Activated CD4-positive, alpha-beta T cell treated with anti-CD3 and anti-CD28 coated beads, Interleukin-2, amount 50 U/mL, for 48 hours (primary cell): ENCODE measurements around the gene IFIH1.

Experiments used
- DNase-seq, 2 experiments: peaks; one replicate each; pipeline ENCODE4 v3.0.0-alpha.2; 2020

The IFIH1 gene

GRCh38 chr2:162256591-162256991, 61.9 kb downstream of the IFIH1 start:
- DNase-seq = no peak

GRCh38 chr2:162254236-162254871, 64.1 kb downstream of the IFIH1 start:
- DNase-seq = no peak

- no peak for DNase-seq
Observed at GRCh38 chr2:162253435-162253834, 65.0 kb downstream of the IFIH1 start.

GRCh38 chr2:162252153-162252552, 66.3 kb downstream of the IFIH1 start:
- no peak for DNase-seq

- no peak for DNase-seq
Observed at GRCh38 chr2:162245781-162246180, 72.7 kb downstream of the IFIH1 start.

- DNase-seq = no peak
Observed at GRCh38 chr2:162245061-162245460, 73.4 kb downstream of the IFIH1 start.

- DNase-seq = no peak
Observed at GRCh38 chr2:162244541-162245031, 73.9 kb downstream of the IFIH1 start.

GRCh38 chr2:162243715-162244114, 74.8 kb downstream of the IFIH1 start:
- DNase-seq = no peak

- DNase-seq = no peak
Observed at GRCh38 chr2:162243294-162243693, 75.2 kb downstream of the IFIH1 start, which contains the start of gene FAP. Gene FAP, minus strand, starts transcription at chr2:162243445. Its CDS starts 118 bp downstream, at chr2:162243327.

GRCh38 chr2:162242586-162243280, 75.8 kb downstream of the IFIH1 start:
- no peak for DNase-seq

GRCh38 chr2:162241571-162241970, 76.9 kb downstream of the IFIH1 start:
- DNase-seq = no peak

- no peak for DNase-seq
Observed at GRCh38 chr2:162234620-162235462, 83.6 kb downstream of the IFIH1 start.

GRCh38 chr2:162233197-162233596, 85.3 kb downstream of the IFIH1 start:
- DNase-seq = no peak

- no peak for DNase-seq
Observed at GRCh38 chr2:162232671-162233070, 85.8 kb downstream of the IFIH1 start.

- no peak for DNase-seq
Observed at GRCh38 chr2:162232027-162232426, 86.5 kb downstream of the IFIH1 start.

GRCh38 chr2:162230761-162231160, 87.7 kb downstream of the IFIH1 start:
- DNase-seq = no peak

GRCh38 chr2:162226836-162227235, 91.6 kb downstream of the IFIH1 start:
- DNase-seq = no peak

- peak; percentile 67 to 74 for DNase-seq
Observed at GRCh38 chr2:162221064-162221463, 97.4 kb downstream of the IFIH1 start.

- DNase-seq = no peak
Observed at GRCh38 chr2:162220368-162220767, 98.1 kb downstream of the IFIH1 start.

GRCh38 chr2:162219426-162219825, 99.1 kb downstream of the IFIH1 start:
- DNase-seq = no peak

- no peak for DNase-seq
Observed at GRCh38 chr2:162217598-162217997, 100.9 kb downstream of the IFIH1 start.
